Astrocyte (in vitro differentiated cells and primary cell): ENCODE data around the gene SLC17A3. TPM values are rescaled to one million over a fixed set of nuclear protein-coding genes. Genes with fewer than 3 reads are reported as not detected.

Source experiments
- DNase-seq: peaks from one replicate; pipeline ENCODE4 v3.0.0-alpha.2; 2010; ENCODE audit warnings: low read depth
- FAIRE-seq: peaks from 2 replicates; lab custom pipeline; 2011; peaks lifted over from hg19 to GRCh38; lab: Jason Lieb, UNC
- H2AFZ ChIP-seq: 2 replicates; pipeline ENCODE4 v1.6.0; 2012; ENCODE audit warnings: low read depth, low read length, inconsistent platforms
- H3K27ac ChIP-seq: 2 replicates; pipeline ENCODE4 v1.5.1; 2011; ENCODE audit warnings: low read depth, low read length, inconsistent platforms
- H3K27me3 ChIP-seq: 2 replicates; pipeline ENCODE4 v1.6.0; 2011; ENCODE audit warnings: low read length, inconsistent platforms; ENCODE audit not compliant: insufficient read depth
- H3K36me3 ChIP-seq: 2 replicates; pipeline ENCODE4 v1.5.1; 2011; ENCODE audit warnings: low read length, inconsistent platforms; ENCODE audit not compliant: insufficient read depth
- H3K4me1 ChIP-seq: 2 replicates; pipeline ENCODE4 v1.5.1; 2011; ENCODE audit warnings: low read length, inconsistent platforms; ENCODE audit not compliant: insufficient read depth
- H3K4me2 ChIP-seq: 2 replicates; pipeline ENCODE4 v1.6.0; 2012; ENCODE audit warnings: low read length, inconsistent platforms
- H3K4me3 ChIP-seq: 2 replicates; pipeline ENCODE4 v1.5.1; 2011; ENCODE audit warnings: low read depth, mild to moderate bottlenecking, low read length, inconsistent platforms; ENCODE audit not compliant: insufficient read depth
- H3K79me2 ChIP-seq: 2 replicates; pipeline ENCODE4 v1.6.0; 2012; ENCODE audit warnings: mild to moderate bottlenecking, low read length, inconsistent platforms; ENCODE audit not compliant: insufficient read depth
- H3K9ac ChIP-seq: 2 replicates; pipeline ENCODE4 v1.6.0; 2012; ENCODE audit warnings: mild to moderate bottlenecking, low read length, inconsistent platforms
- H3K9me3 ChIP-seq: 2 replicates; pipeline ENCODE4 v1.5.1; 2012; ENCODE audit warnings: low read depth, mild to moderate bottlenecking, low read length, inconsistent platforms; ENCODE audit not compliant: insufficient read depth
- H4K20me1 ChIP-seq: 2 replicates; pipeline ENCODE4 v1.6.0; 2012; ENCODE audit warnings: low read length, inconsistent platforms; ENCODE audit not compliant: insufficient read depth
- H3K27ac Mint-ChIP-seq: one replicate; pipeline ENCODE4 v1.8.0; 2021; ENCODE audit warnings: mild to moderate bottlenecking, mixed read lengths; ENCODE audit not compliant: unreplicated experiment
- H3K27me3 Mint-ChIP-seq: one replicate; pipeline ENCODE4 v1.8.0; 2021; ENCODE audit warnings: low read depth, mixed read lengths; ENCODE audit not compliant: unreplicated experiment
- H3K36me3 Mint-ChIP-seq: one replicate; pipeline ENCODE4 v1.8.0; 2021; ENCODE audit warnings: low read depth, mixed read lengths; ENCODE audit not compliant: unreplicated experiment
- H3K4me1 Mint-ChIP-seq: one replicate; pipeline ENCODE4 v1.8.0; 2021; ENCODE audit warnings: low read depth, mixed read lengths; ENCODE audit not compliant: unreplicated experiment
- H3K4me3 Mint-ChIP-seq: one replicate; pipeline ENCODE4 v1.8.0; 2021; ENCODE audit warnings: mild to moderate bottlenecking, moderate library complexity, mixed read lengths; ENCODE audit not compliant: unreplicated experiment
- H3K9me3 Mint-ChIP-seq: one replicate; pipeline ENCODE4 v1.8.0; 2021; ENCODE audit warnings: mild to moderate bottlenecking, mixed read lengths; ENCODE audit not compliant: unreplicated experiment
- EZH2 ChIP-seq: IDR thresholded peaks from 2 replicates; pipeline ENCODE4 v1.6.1; 2012; ENCODE audit warnings: mild to moderate bottlenecking, low read length, inconsistent platforms; ENCODE audit not compliant: insufficient read depth
- total RNA-seq: library from RNA; stranded (reverse); gene quantifications from 2 replicates; pipeline ENCODE4 v1.2.1, GENCODE V29; 2021
- TF ChIP-seq, protein P1 (sequence below): IDR thresholded peaks from 2 replicates; pipeline ENCODE4 v1.5.1; 2011; ENCODE audit warnings: low read depth, mild to moderate bottlenecking, inconsistent platforms, low read length, moderate library complexity; ENCODE audit not compliant: insufficient read depth

SLC17A3 gene
- total RNA-seq, 1 donor from 2014 or later = not detected

DNA sequence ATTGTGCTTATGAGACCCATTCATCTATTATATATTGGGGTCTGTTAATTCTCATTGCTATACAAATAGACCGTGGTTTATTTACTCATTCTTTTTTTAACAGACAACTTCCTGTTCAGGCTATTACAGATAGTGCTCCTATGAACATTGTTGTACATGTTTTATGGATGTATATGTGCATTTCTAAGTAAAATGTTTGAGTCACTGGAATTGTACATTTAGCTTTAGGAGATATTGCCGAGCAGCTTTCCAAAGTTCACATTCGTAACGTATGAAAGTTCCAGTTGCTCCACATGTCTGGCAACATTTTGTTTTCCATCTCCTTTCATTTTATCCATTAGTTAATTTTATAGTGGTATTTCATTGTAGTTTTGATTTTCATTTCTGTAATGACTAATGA lies 37.3 kb upstream of the SLC17A3 start:
- no peaks in the 10 kb centered on the region for H3K9me3 Mint-ChIP-seq
- Histone ChIP-seq H3K4me1 (no peaks in the 10 kb centered on the region), H4K20me1 (no peaks in the 10 kb centered on the region), H3K9me3 (no peaks in the 10 kb centered on the region), H3K4me3 (no peak overlapping the region), H3K36me3 (no peaks in the 10 kb centered on the region), H2AFZ (no peak overlapping the region), H3K79me2 (no peaks in the 10 kb centered on the region), H3K9ac (no peak overlapping the region), H3K27me3 (no peaks in the 10 kb centered on the region), H3K27ac (no peak overlapping the region), H3K4me2 (no peak overlapping the region)
- peaks cover 5% of the 10 kb centered on the region for H3K4me1 Mint-ChIP-seq
- FAIRE-seq = no peak
- no peak for DNase-seq
- H3K27me3 Mint-ChIP-seq = peaks cover 2% of the 10 kb centered on the region
- peak overlapping the region; percentile 15 for H3K27ac Mint-ChIP-seq
- H3K4me3 Mint-ChIP-seq = no peak overlapping the region
- no peaks in the 10 kb centered on the region for H3K36me3 Mint-ChIP-seq
- TF ChIP-seq, protein P1, sequence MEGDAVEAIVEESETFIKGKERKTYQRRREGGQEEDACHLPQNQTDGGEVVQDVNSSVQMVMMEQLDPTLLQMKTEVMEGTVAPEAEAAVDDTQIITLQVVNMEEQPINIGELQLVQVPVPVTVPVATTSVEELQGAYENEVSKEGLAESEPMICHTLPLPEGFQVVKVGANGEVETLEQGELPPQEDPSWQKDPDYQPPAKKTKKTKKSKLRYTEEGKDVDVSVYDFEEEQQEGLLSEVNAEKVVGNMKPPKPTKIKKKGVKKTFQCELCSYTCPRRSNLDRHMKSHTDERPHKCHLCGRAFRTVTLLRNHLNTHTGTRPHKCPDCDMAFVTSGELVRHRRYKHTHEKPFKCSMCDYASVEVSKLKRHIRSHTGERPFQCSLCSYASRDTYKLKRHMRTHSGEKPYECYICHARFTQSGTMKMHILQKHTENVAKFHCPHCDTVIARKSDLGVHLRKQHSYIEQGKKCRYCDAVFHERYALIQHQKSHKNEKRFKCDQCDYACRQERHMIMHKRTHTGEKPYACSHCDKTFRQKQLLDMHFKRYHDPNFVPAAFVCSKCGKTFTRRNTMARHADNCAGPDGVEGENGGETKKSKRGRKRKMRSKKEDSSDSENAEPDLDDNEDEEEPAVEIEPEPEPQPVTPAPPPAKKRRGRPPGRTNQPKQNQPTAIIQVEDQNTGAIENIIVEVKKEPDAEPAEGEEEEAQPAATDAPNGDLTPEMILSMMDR = no peak
- no peak for TF ChIP-seq EZH2

DNA sequence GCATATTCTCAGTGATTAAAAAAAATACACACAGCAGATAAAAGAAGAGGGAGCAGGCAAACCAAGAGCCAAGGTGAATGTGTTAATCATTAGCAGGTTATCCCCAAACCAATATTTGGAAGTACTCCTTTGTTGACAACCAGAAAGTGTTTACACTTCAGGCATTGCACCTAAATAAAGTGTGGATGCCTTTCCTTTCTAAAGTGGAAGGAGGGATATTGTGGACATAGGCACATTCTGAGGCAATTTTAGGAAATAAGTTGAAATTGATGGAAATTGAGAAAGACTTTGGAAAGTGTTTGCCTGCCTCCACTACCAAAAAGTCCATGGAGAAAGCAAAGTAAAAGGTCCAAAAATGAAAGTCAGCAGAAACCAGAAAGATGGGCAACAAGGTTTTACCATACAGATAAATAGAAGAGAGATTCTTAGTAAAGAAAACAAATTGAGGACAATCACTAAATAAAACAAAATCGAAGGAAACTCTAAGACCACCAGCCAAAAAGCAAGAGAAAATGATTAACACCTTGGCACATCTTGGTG lies 33.5 kb upstream of the SLC17A3 start:
- H3K27ac ChIP-seq = no peak overlapping the region
- no peak overlapping the region for H3K4me3 ChIP-seq
- FAIRE-seq (no peak), DNase-seq (no peak)
- no peak overlapping the region for H3K4me2 ChIP-seq
- Mint-ChIP-seq H3K4me1 (peaks cover 3% of the 10 kb centered on the region), H3K4me3 (no peak overlapping the region), H3K36me3 (no peaks in the 10 kb centered on the region), H3K9me3 (peaks cover 2% of the 10 kb centered on the region), H3K27ac (no peak overlapping the region), H3K27me3 (peaks cover 2% of the 10 kb centered on the region)
- no peaks in the 10 kb centered on the region for H3K4me1 ChIP-seq
- no peaks in the 10 kb centered on the region for H3K36me3 ChIP-seq
- H4K20me1 ChIP-seq = no peaks in the 10 kb centered on the region
- no peak for TF ChIP-seq EZH2
- TF ChIP-seq, protein P1 = no peak
- H3K9me3 ChIP-seq = no peaks in the 10 kb centered on the region
- no peaks in the 10 kb centered on the region for H3K27me3 ChIP-seq
- H3K79me2 ChIP-seq = no peaks in the 10 kb centered on the region
- H3K9ac ChIP-seq = no peak overlapping the region
- no peak overlapping the region for H2AFZ ChIP-seq

DNA sequence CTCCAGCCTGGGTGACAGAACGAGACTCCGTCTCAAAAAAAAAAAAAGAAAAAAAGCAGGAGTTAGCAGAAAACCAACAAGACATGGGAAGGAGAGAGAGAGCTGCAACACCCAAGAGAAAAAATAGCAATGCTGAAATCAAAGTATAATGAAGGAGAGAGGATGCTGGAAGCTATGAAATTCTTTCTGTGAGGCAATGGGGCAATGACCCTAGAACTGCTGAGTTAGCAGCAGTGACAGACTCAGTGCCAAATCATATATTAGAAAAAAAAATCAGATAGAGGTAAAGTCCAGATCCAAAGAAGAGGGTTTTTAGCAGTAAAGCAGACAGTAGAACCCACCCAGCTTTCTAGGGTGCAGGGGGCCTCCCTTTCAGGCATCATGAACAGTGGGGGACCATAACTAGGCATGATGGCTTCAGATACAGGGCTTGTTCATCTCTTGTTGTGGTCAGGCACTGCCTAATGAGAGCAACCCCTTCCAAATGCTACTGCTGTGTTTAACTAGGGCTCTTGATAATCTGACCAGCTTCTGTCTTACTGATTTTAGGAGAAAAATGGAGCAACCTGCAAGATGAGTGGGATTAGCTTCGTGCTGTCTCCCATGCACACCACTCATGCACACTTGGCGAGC lies 29.5 kb upstream of the SLC17A3 start:
- Histone ChIP-seq H2AFZ (no peak overlapping the region), H3K4me2 (no peak overlapping the region), H3K9me3 (no peaks in the 10 kb centered on the region), H3K79me2 (no peaks in the 10 kb centered on the region), H3K4me1 (no peaks in the 10 kb centered on the region), H4K20me1 (no peaks in the 10 kb centered on the region), H3K36me3 (no peaks in the 10 kb centered on the region), H3K4me3 (no peak overlapping the region), H3K9ac (no peak overlapping the region), H3K27ac (no peak overlapping the region), H3K27me3 (no peaks in the 10 kb centered on the region)
- Mint-ChIP-seq H3K9me3 (peaks cover 2% of the 10 kb centered on the region), H3K27ac (no peak overlapping the region), H3K4me3 (no peak overlapping the region), H3K27me3 (peaks cover 2% of the 10 kb centered on the region), H3K36me3 (no peaks in the 10 kb centered on the region), H3K4me1 (peaks cover 16% of the 10 kb centered on the region)
- TF ChIP-seq EZH2 = no peak
- TF ChIP-seq, protein P1 = no peak
- DNase-seq (no peak), FAIRE-seq (no peak)
